ENCODE results near the gene TAF11L14.

The TAF11L14 gene

DNA sequence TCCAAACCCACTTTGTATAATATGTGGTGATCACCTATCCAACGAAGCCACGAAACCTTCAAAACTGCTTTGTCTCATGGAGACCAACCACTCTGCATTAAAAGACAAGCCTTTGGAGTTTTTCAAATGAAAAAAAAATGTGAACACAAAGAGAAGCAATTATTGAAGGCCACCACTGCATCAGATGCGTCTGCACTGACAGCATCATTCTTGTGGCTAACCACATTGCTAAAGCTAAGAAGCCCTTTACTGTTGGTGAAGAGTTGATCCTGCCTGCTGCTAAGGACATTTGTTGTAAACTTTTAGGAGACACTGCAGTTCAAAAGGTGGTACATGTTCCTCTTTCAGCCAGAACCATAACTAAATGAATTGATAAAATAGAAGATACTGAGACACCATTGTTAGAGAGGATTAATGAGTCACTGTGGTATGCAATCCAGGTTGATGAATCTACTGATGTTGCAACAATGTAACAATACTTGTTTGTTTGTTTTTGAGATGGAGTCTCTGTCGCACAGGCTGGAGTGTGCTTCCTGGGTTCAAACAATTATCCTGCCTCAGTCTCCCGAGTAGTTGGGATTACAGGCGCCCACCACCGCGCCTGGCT lies 45.4 kb downstream of the TAF11L14 start:
- no peak for DNase-seq (ENCODE audit: low spot score)

GRCh38 chr5:17680737-17681136 lies 46.5 kb downstream of the TAF11L14 start:
- no peak for DNase-seq (ENCODE audit: low spot score)

Measured in Ammon's horn (tissue), 1 donor.